Uterus (tissue), 4 donors: ENCODE results near the gene KCNJ9. TPM values are rescaled to one million over a fixed set of nuclear protein-coding genes. Genes with fewer than 3 reads are reported as not detected.

ENCODE experiments used
- DNase-seq, 2 donors: peaks; one replicate each; pipeline ENCODE4 v3.0.0-alpha.2; 2019 to 2020
- H3K27ac ChIP-seq, 2 donors: fragments of 200-600 bp; sonication (generic); 1 replicate in 1 of 2; 2 replicates in 1 of 2; pipeline ENCODE4 v1.5.1; 2016 to 2018
- H3K27me3 ChIP-seq, 2 donors: fragments of 200-600 bp; sonication (generic); one replicate each; pipeline ENCODE4 v1.5.1; 2018 to 2019; ENCODE audit warnings: control low read depth in 1 of 2
- H3K36me3 ChIP-seq, 2 donors: fragments of 200-600 bp; sonication (generic); one replicate each; pipeline ENCODE4 v1.5.1; 2019; ENCODE audit warnings: control low read depth in 1 of 2
- H3K4me1 ChIP-seq, 2 donors: fragments of 200-600 bp; sonication (generic); one replicate each; pipeline ENCODE4 v1.5.1; 2018 to 2019; ENCODE audit warnings: control low read depth in 1 of 2
- H3K4me3 ChIP-seq, 2 donors: fragments of 200-600 bp; sonication (generic); 1 replicate in 1 of 2; 2 replicates in 1 of 2; pipeline ENCODE4 v1.5.1; 2018 to 2019; ENCODE audit warnings: mild to moderate bottlenecking in 1 of 2
- H3K9me3 ChIP-seq, 2 donors: fragments of 200-600 bp; sonication (generic); one replicate each; pipeline ENCODE4 v1.5.1; 2019; ENCODE audit warnings: control low read depth in 1 of 2
- CTCF ChIP-seq, 4 experiments: fragments of 200-600 bp in 2 of 4; fragments of 450-650 bp in 2 of 4; sonication (generic) in 2 of 4; IDR thresholded peaks; one replicate each; pipeline ENCODE4 v1.5.1; 2016 to 2019; ENCODE audit warnings: antibody characterized with exemption in 4 of 4, mild to moderate bottlenecking in 2 of 4, moderate library complexity in 1 of 4
- POLR2A ChIP-seq, 2 donors: fragments of 450-650 bp; IDR thresholded peaks; one replicate each; pipeline ENCODE4 v1.6.1; 2016; ENCODE audit warnings: antibody characterized with exemption in 2 of 2, mild to moderate bottlenecking in 1 of 2, moderate library complexity in 1 of 2
- intact Hi-C: fragments of 100-400 bp; cut with DNase I; formaldehyde crosslinking; loops from one replicate; pipeline ENCODE4 v1.15.1; 2023; ENCODE audit warnings: low total_unique reads
- total RNA-seq, 4 donors: library from RNA; depleted of rRNA in 3 of 4; stranded (reverse); fragments of >200 nt in 3 of 4; gene quantifications; one replicate each; pipeline versions ENCODE4 v1.1.0 to v1.2.4, GENCODE V29; 2014 to 2023
- donor health status: DM: yes; HTN: yes; CAD: no.

Gene KCNJ9
- total RNA-seq, 4 donors from 2014 or later, result 0.28 TPM; not detected in 3

GRCh38 chr1:160093069-160093395 lies 11.7 kb downstream of the KCNJ9 start:
- H3K27ac ChIP-seq, result no peak overlapping the region
- H3K4me3 ChIP-seq, result no peak overlapping the region
- H3K9me3 ChIP-seq, result no peaks in the 10 kb centered on the region
- H3K4me1 ChIP-seq, result peaks cover 0 to 10% of the 10 kb centered on the region in 2 donors
- DNase-seq, result no peak
- no peaks in the 10 kb centered on the region for H3K27me3 ChIP-seq
- H3K36me3 ChIP-seq, result no peaks in the 10 kb centered on the region
- intact Hi-C loops, result loop anchor here (10.0 kb wide), 1 partner anchor 102 kb away; the partner anchor contains the start of gene CASQ1
- TF ChIP-seq CTCF (IDR thresholded peaks at IDR 0.05) (no peak), POLR2A (IDR thresholded peaks at IDR 0.05) (no peak)

GRCh38 chr1:160093624-160094290 lies 12.4 kb downstream of the KCNJ9 start:
- TF ChIP-seq CTCF (IDR thresholded peaks at IDR 0.05) (no peak), POLR2A (IDR thresholded peaks at IDR 0.05) (no peak)
- Histone ChIP-seq H3K27ac (no peak overlapping the region), H3K4me3 (no peak overlapping the region), H3K27me3 (no peaks in the 10 kb centered on the region), H3K9me3 (no peaks in the 10 kb centered on the region), H3K4me1 (peaks cover 0 to 10% of the 10 kb centered on the region in 2 donors), H3K36me3 (no peaks in the 10 kb centered on the region)
- no peak for DNase-seq
- intact Hi-C loops, result loop anchor here (10.0 kb wide), 1 partner anchor 101 kb away; the partner anchor contains the start of gene CASQ1

GRCh38 chr1:160094291-160094625 lies 12.9 kb downstream of the KCNJ9 start:
- H3K4me1 ChIP-seq, result peaks cover 2 to 10% of the 10 kb centered on the region in 2 donors
- H3K4me3 ChIP-seq, result no peak overlapping the region
- DNase-seq, result no peak
- no peaks in the 10 kb centered on the region for H3K27me3 ChIP-seq
- H3K9me3 ChIP-seq, result no peaks in the 10 kb centered on the region
- TF ChIP-seq POLR2A (IDR thresholded peaks at IDR 0.05) (no peak), CTCF (IDR thresholded peaks at IDR 0.05) (no peak)
- intact Hi-C loops, result loop anchor here (10.0 kb wide), 1 partner anchor 101 kb away; the partner anchor contains the start of gene CASQ1
- H3K27ac ChIP-seq, result no peak overlapping the region
- H3K36me3 ChIP-seq, result no peaks in the 10 kb centered on the region

GRCh38 chr1:160094806-160095205 lies 13.5 kb downstream of the KCNJ9 start:
- Histone ChIP-seq H3K4me3 (no peak overlapping the region), H3K36me3 (no peaks in the 10 kb centered on the region), H3K27ac (no peak overlapping the region), H3K9me3 (no peaks in the 10 kb centered on the region), H3K27me3 (no peaks in the 10 kb centered on the region), H3K4me1 (peaks cover 4 to 10% of the 10 kb centered on the region in 2 donors)
- no peak for DNase-seq
- intact Hi-C loops, result loop anchor here (10.0 kb wide), 1 partner anchor 100 kb away; the partner anchor contains the start of gene CASQ1
- TF ChIP-seq POLR2A (IDR thresholded peaks at IDR 0.05) (no peak), CTCF (IDR thresholded peaks at IDR 0.05) (no peak)

GRCh38 chr1:160095382-160096105 lies 14.2 kb downstream of the KCNJ9 start:
- Histone ChIP-seq H3K9me3 (no peaks in the 10 kb centered on the region), H3K4me3 (no peak overlapping the region), H3K36me3 (no peaks in the 10 kb centered on the region), H3K27me3 (no peaks in the 10 kb centered on the region), H3K4me1 (peaks cover 4 to 10% of the 10 kb centered on the region in 2 donors), H3K27ac (no peak overlapping the region)
- TF ChIP-seq CTCF (IDR thresholded peaks at IDR 0.05) (no peak), POLR2A (IDR thresholded peaks at IDR 0.05) (no peak)
- intact Hi-C loops, result loop anchor here (10.0 kb wide), 1 partner anchor 99 kb away; the partner anchor contains the start of gene CASQ1
- no peak for DNase-seq
